SK-N-SH (cell line): ENCODE measurements around the gene TBRG4.

Source experiments
- CTCF ChIP-seq: fragments of 200-600 bp; sonication (generic); IDR thresholded peaks from 2 replicates; pipeline ENCODE4 v1.6.1; 2017; ENCODE audit warnings: antibody characterized with exemption, mild to moderate bottlenecking, moderate library complexity
- FOXJ3 ChIP-seq: sonication (generic); formaldehyde crosslinking; IDR thresholded peaks from 2 replicates; pipeline ENCODE4 v1.5.1; 2020; ENCODE audit warnings: mild to moderate bottlenecking, missing genetic modification reagents
- MAX ChIP-seq: IDR thresholded peaks from 2 replicates; pipeline ENCODE4 v1.4.0; 2012; ENCODE audit warnings: low read depth
- MEF2A ChIP-seq: IDR thresholded peaks from 2 replicates; pipeline ENCODE4 v1.4.0; 2012; ENCODE audit warnings: low read depth, borderline replicate concordance
- POLR2AphosphoS5 ChIP-seq: IDR thresholded peaks from 2 replicates; pipeline ENCODE4 v1.6.1; 2012; ENCODE audit warnings: low read depth, low read length
- RXRA ChIP-seq: IDR thresholded peaks from 2 replicates; pipeline ENCODE4 v1.4.0; 2012; ENCODE audit warnings: low read depth, mild to moderate bottlenecking, borderline replicate concordance
- TEAD4 ChIP-seq: IDR thresholded peaks from 2 replicates; pipeline ENCODE4 v1.4.0; 2012; ENCODE audit warnings: mild to moderate bottlenecking, borderline replicate concordance; ENCODE audit not compliant: insufficient read depth
- USF1 ChIP-seq: IDR thresholded peaks from 2 replicates; pipeline ENCODE4 v1.4.0; 2012; ENCODE audit warnings: low read depth, borderline replicate concordance
- USF2 ChIP-seq: fragments of 150-350 bp; IDR thresholded peaks from 2 replicates; pipeline ENCODE4 v1.6.1; 2017; ENCODE audit warnings: antibody characterized with exemption, low read length, low read depth, borderline replicate concordance

GRCh38 chr7:45086331-45087065 lies 25.0 kb downstream of the TBRG4 start:
- TF ChIP-seq FOXJ3 (CRISPR knock-in tag) (no peak), USF2 (no peak), POLR2AphosphoS5 (no peak), CTCF (no peak), MEF2A (no peak), USF1 (no peak), MAX (no peak), TEAD4 (no peak), RXRA (no peak)
